DOHH2 (cell line): ENCODE results near the gene UACA.

Experiments
- H3F3A ChIP-seq: fragments of 200-600 bp; sonication (generic), shearing (Covaris generic); 2 replicates; pipeline ENCODE4 v1.6.0; 2016; ENCODE audit warnings: antibody characterized with exemption, mild to moderate bottlenecking; ENCODE audit not compliant: control insufficient read depth, insufficient read depth
- H3K27ac ChIP-seq: fragments of 200-600 bp; sonication (generic); 2 replicates; pipeline ENCODE4 v1.5.1; 2014; ENCODE audit warnings: low read depth, mild to moderate bottlenecking, low read length, moderate library complexity
- H3K27me3 ChIP-seq: fragments of 200-600 bp; sonication (generic); 2 replicates; pipeline ENCODE4 v1.6.1; 2014; ENCODE audit warnings: mild to moderate bottlenecking, low read length, mixed read lengths; ENCODE audit not compliant: control insufficient read depth
- H3K36me3 ChIP-seq: fragments of 200-600 bp; sonication (generic); 2 replicates; pipeline ENCODE4 v1.6.1; 2014; ENCODE audit warnings: mild to moderate bottlenecking, low read length, moderate library complexity, mixed read lengths; ENCODE audit not compliant: control insufficient read depth
- H3K4me1 ChIP-seq: fragments of 200-600 bp; sonication (generic); 2 replicates; pipeline ENCODE4 v1.6.1; 2014; ENCODE audit warnings: mild to moderate bottlenecking, low read length, mixed read lengths; ENCODE audit not compliant: control insufficient read depth
- H3K4me2 ChIP-seq: fragments of 200-600 bp; sonication (generic); 2 replicates; pipeline ENCODE4 v1.6.0; 2014; ENCODE audit warnings: mild to moderate bottlenecking, low read length, moderate library complexity
- H3K4me3 ChIP-seq: fragments of 200-600 bp; sonication (generic); 2 replicates; pipeline ENCODE4 v1.5.1; 2014; ENCODE audit warnings: mild to moderate bottlenecking, low read length, mixed read lengths
- H3K79me2 ChIP-seq: fragments of 200-600 bp; sonication (generic); 2 replicates; pipeline ENCODE4 v1.6.1; 2014; ENCODE audit warnings: mild to moderate bottlenecking, low read length, mixed read lengths; ENCODE audit not compliant: control insufficient read depth
- H3K9me2 ChIP-seq: fragments of 200-600 bp; sonication (generic); replicated peaks from 2 replicates; pipeline ENCODE4 v1.6.1; 2014; ENCODE audit warnings: mild to moderate bottlenecking, low read length, mixed read lengths; ENCODE audit not compliant: control insufficient read depth
- H3K9me3 ChIP-seq: fragments of 200-600 bp; sonication (generic); 2 replicates; pipeline ENCODE4 v1.6.1; 2014; ENCODE audit warnings: antibody characterized with exemption, low read length, mixed read lengths; ENCODE audit not compliant: control insufficient read depth, insufficient read depth
- H4K20me1 ChIP-seq: fragments of 200-600 bp; sonication (generic); 2 replicates; pipeline ENCODE4 v1.6.0; 2014; ENCODE audit warnings: low read depth, mild to moderate bottlenecking, antibody characterized with exemption, low read length, moderate library complexity; ENCODE audit not compliant: control insufficient read depth, insufficient read depth
- CTCF ChIP-seq: fragments of 200-600 bp; sonication (generic); IDR thresholded peaks from one replicate; pipeline ENCODE4 v1.5.1; 2014; ENCODE audit warnings: antibody characterized with exemption, mild to moderate bottlenecking, low read depth, low read length; ENCODE audit not compliant: poor library complexity, severe bottlenecking
- EZH2phosphoT487 ChIP-seq: fragments of 200-600 bp; sonication (generic); IDR thresholded peaks from 2 replicates; pipeline ENCODE4 v1.6.1; 2017; ENCODE audit warnings: borderline replicate concordance, mild to moderate bottlenecking, antibody characterized with exemption, low read length, moderate library complexity, mixed read lengths

Gene UACA

GRCh38 chr15:70608144-70608543 is 155.2 kb downstream of the UACA start:
- Histone ChIP-seq H3K27ac (no peak overlapping the region), H3F3A (no peaks in the 10 kb centered on the region), H3K9me3 (no peaks in the 10 kb centered on the region), H3K4me1 (no peaks in the 10 kb centered on the region), H3K27me3 (no peaks in the 10 kb centered on the region), H3K36me3 (no peaks in the 10 kb centered on the region), H3K4me2 (no peak overlapping the region), H3K9me2 (no peaks in the 10 kb centered on the region), H3K79me2 (no peaks in the 10 kb centered on the region), H3K4me3 (no peak overlapping the region), H4K20me1 (no peaks in the 10 kb centered on the region)
- TF ChIP-seq EZH2phosphoT487 (no peak), CTCF (no peak)

GRCh38 chr15:70605606-70606410 is 157.6 kb downstream of the UACA start:
- Histone ChIP-seq H3K4me2 (no peak overlapping the region), H3K4me1 (no peaks in the 10 kb centered on the region), H3K9me2 (no peaks in the 10 kb centered on the region), H3K36me3 (no peaks in the 10 kb centered on the region), H3K27ac (no peak overlapping the region), H3K27me3 (no peaks in the 10 kb centered on the region), H3K79me2 (no peaks in the 10 kb centered on the region), H3F3A (no peaks in the 10 kb centered on the region), H3K4me3 (no peak overlapping the region), H3K9me3 (no peaks in the 10 kb centered on the region), H4K20me1 (no peaks in the 10 kb centered on the region)
- TF ChIP-seq EZH2phosphoT487 (no peak), CTCF (no peak)

GRCh38 chr15:70604666-70605315 is 158.6 kb downstream of the UACA start:
- no peak overlapping the region for H3K4me2 ChIP-seq
- H3K4me3 ChIP-seq: no peak overlapping the region
- no peaks in the 10 kb centered on the region for H3K9me3 ChIP-seq
- no peaks in the 10 kb centered on the region for H4K20me1 ChIP-seq
- H3K27ac ChIP-seq: no peak overlapping the region
- no peaks in the 10 kb centered on the region for H3K36me3 ChIP-seq
- no peaks in the 10 kb centered on the region for H3K4me1 ChIP-seq
- H3F3A ChIP-seq: no peaks in the 10 kb centered on the region
- H3K9me2 ChIP-seq: no peaks in the 10 kb centered on the region
- TF ChIP-seq EZH2phosphoT487 (no peak), CTCF (no peak)
- no peaks in the 10 kb centered on the region for H3K27me3 ChIP-seq
- H3K79me2 ChIP-seq: no peaks in the 10 kb centered on the region
